Testis (tissue), 2 donors: ENCODE data around the gene EFL1.

Experiments used
- CTCF ChIP-seq, 3 experiments: fragments of 450-650 bp in 2 of 3; fragments of 200-600 bp in 1 of 3; sonication (generic) in 1 of 3; IDR thresholded peaks; one replicate each; pipeline ENCODE4 v1.5.1; 2016 to 2019; ENCODE audit warnings: antibody characterized with exemption in 3 of 3, mild to moderate bottlenecking in 2 of 3, moderate library complexity in 1 of 3
- POLR2A ChIP-seq: fragments of 450-650 bp; IDR thresholded peaks from one replicate; pipeline ENCODE4 v1.6.1; 2017; ENCODE audit warnings: antibody characterized with exemption, mild to moderate bottlenecking, moderate library complexity

- no peak for TF ChIP-seq CTCF (IDR thresholded peaks at IDR 0.05)
- no peak for TF ChIP-seq POLR2A
These were observed 87.9 kb downstream of the EFL1 start for GRCh38 chr15:82174471-82175235.
